ENCODE results near the gene WDR75. TPM values are rescaled to one million over a fixed set of nuclear protein-coding genes. Genes with fewer than 3 reads are reported as not detected.

Gene WDR75
- polyA plus RNA-seq, 1 donor (not counting 4 experiments of a cell fraction or from before 2014, with no cell fraction given): 60.4 TPM

DNA sequence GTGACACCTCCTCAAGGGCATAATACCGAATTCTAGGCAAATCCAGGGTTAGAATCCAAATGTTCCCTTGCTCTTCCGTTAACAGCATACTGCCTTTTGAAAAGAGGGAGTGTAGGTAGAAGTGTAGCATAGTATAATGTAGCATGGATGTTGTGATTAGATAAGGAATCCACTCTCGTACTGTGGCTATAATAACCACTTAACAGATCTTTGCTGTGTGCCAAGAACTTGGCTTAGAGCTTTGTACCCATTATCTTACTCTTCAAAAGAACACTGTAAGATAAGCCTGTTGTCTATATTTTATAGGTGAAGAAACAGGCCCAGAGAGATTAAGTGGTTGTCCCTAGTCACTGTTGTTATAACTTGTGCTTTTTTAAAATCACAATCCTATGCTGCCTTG, 24.2 kb downstream of the WDR75 start:
- Histone ChIP-seq H3K4me2 (ENCODE audit: control insufficient read depth, extremely low read depth, insufficient read depth, low read depth, low read length) (no peak overlapping the region), H3K36me3 (ENCODE audit: control insufficient read depth in 2 of 2, extremely low read depth in 1 of 2, insufficient read depth in 2 of 2, low read length in 2 of 2) (peaks cover 26% of the 10 kb centered on the region in 2 experiments), H3K79me2 (ENCODE audit: control insufficient read depth, insufficient read depth, low read length) (no peaks in the 10 kb centered on the region), H3K9me3 (ENCODE audit: control insufficient read depth, low read depth, low read length) (no peaks in the 10 kb centered on the region), H4K20me1 (ENCODE audit: control insufficient read depth, extremely low read depth, insufficient read depth, low read length) (no peaks in the 10 kb centered on the region), H3K9ac (ENCODE audit: control insufficient read depth, extremely low read depth, insufficient read depth, low read length) (no peak overlapping the region), H3K27me3 (ENCODE audit: control insufficient read depth, extremely low read depth, insufficient read depth, low read length) (no peaks in the 10 kb centered on the region), H3K4me3 (ENCODE audit: control insufficient read depth in 2 of 3, extremely low read depth in 1 of 3, insufficient read depth in 2 of 3, low read depth in 1 of 3, low read length in 3 of 3) (no peak overlapping the region), H3K27ac (ENCODE audit: control insufficient read depth, insufficient read depth, low read length) (no peak overlapping the region), H2AFZ (ENCODE audit: control insufficient read depth, low read length) (no peak overlapping the region), H3K4me1 (ENCODE audit: control insufficient read depth, extremely low read depth, insufficient read depth, low read length) (no peaks in the 10 kb centered on the region), H3K9me1 (ENCODE audit: control insufficient read depth, extremely low read depth, insufficient read depth, low read length) (no peaks in the 10 kb centered on the region)
- DNase-seq (ENCODE audit: low read depth, low spot score): no peak
- dilution Hi-C loops (cut with MboI; ENCODE audit: extremely low pct_ligation_motif_present, low sequenced_read_pairs): loop anchor here (25.0 kb wide), 1 partner anchor 172 kb away; no protein-coding TSS in a partner anchor
- FAIRE-seq: no peak
- TF ChIP-seq, protein P1, sequence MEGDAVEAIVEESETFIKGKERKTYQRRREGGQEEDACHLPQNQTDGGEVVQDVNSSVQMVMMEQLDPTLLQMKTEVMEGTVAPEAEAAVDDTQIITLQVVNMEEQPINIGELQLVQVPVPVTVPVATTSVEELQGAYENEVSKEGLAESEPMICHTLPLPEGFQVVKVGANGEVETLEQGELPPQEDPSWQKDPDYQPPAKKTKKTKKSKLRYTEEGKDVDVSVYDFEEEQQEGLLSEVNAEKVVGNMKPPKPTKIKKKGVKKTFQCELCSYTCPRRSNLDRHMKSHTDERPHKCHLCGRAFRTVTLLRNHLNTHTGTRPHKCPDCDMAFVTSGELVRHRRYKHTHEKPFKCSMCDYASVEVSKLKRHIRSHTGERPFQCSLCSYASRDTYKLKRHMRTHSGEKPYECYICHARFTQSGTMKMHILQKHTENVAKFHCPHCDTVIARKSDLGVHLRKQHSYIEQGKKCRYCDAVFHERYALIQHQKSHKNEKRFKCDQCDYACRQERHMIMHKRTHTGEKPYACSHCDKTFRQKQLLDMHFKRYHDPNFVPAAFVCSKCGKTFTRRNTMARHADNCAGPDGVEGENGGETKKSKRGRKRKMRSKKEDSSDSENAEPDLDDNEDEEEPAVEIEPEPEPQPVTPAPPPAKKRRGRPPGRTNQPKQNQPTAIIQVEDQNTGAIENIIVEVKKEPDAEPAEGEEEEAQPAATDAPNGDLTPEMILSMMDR (optimal IDR thresholded peaks at IDR 0.05 in 1 of 3, IDR thresholded peaks at IDR 0.05 in 1 of 3, conservative IDR thresholded peaks at IDR 0.05 in 1 of 3; ENCODE audit: extremely low read depth in 1 of 3, insufficient read depth in 2 of 3, low read length in 3 of 3): no peak
- TF ChIP-seq EZH2 (IDR thresholded peaks at IDR 0.05; ENCODE audit: low read length): no peak

DNA sequence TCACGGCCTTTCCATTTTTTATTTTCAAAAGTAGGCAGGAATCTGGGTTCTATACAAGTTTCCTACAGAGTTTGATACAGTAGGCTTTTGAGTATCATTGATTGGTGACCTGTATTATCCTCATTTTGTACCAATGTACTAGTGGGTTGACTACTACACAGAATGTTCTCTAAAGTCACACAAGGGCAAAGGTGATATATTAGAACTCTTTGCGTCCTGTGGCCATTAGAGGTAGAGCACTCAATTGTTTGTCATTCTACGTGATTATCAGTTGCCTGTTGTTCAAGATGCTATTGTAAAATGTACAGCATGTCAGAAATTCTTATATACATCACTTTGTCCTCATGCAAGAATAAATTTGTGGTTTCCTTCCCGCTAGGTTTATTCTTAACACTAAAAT, 24.8 kb downstream of the WDR75 start:
- no peak overlapping the region for H3K9ac ChIP-seq (ENCODE audit: control insufficient read depth, extremely low read depth, insufficient read depth, low read length)

More for the DNA sequence above, 24.8 kb downstream of the WDR75 start:
- Histone ChIP-seq H3K9me1 (ENCODE audit: control insufficient read depth, extremely low read depth, insufficient read depth, low read length) (no peaks in the 10 kb centered on the region), H3K4me2 (ENCODE audit: control insufficient read depth, extremely low read depth, insufficient read depth, low read depth, low read length) (no peak overlapping the region), H3K36me3 (ENCODE audit: control insufficient read depth in 2 of 2, extremely low read depth in 1 of 2, insufficient read depth in 2 of 2, low read length in 2 of 2) (peaks cover 26% of the 10 kb centered on the region in 2 experiments), H3K4me3 (ENCODE audit: control insufficient read depth in 2 of 3, extremely low read depth in 1 of 3, insufficient read depth in 2 of 3, low read depth in 1 of 3, low read length in 3 of 3) (no peak overlapping the region), H4K20me1 (ENCODE audit: control insufficient read depth, extremely low read depth, insufficient read depth, low read length) (no peaks in the 10 kb centered on the region), H3K27me3 (ENCODE audit: control insufficient read depth, extremely low read depth, insufficient read depth, low read length) (no peaks in the 10 kb centered on the region), H3K9me3 (ENCODE audit: control insufficient read depth, low read depth, low read length) (no peaks in the 10 kb centered on the region), H3K4me1 (ENCODE audit: control insufficient read depth, extremely low read depth, insufficient read depth, low read length) (no peaks in the 10 kb centered on the region), H3K79me2 (ENCODE audit: control insufficient read depth, insufficient read depth, low read length) (no peaks in the 10 kb centered on the region), H3K27ac (ENCODE audit: control insufficient read depth, insufficient read depth, low read length) (no peak overlapping the region), H2AFZ (ENCODE audit: control insufficient read depth, low read length) (no peak overlapping the region)
- TF ChIP-seq, protein P1 (optimal IDR thresholded peaks at IDR 0.05 in 1 of 3, IDR thresholded peaks at IDR 0.05 in 1 of 3, conservative IDR thresholded peaks at IDR 0.05 in 1 of 3; ENCODE audit: extremely low read depth in 1 of 3, insufficient read depth in 2 of 3, low read length in 3 of 3): no peak
- TF ChIP-seq EZH2 (IDR thresholded peaks at IDR 0.05; ENCODE audit: low read length): no peak
- no peak for FAIRE-seq
- dilution Hi-C loops (cut with MboI; ENCODE audit: extremely low pct_ligation_motif_present, low sequenced_read_pairs): loop anchor here (25.0 kb wide), 1 partner anchor 171 kb away; no protein-coding TSS in a partner anchor
- no peak for DNase-seq (ENCODE audit: low read depth, low spot score)
